Measurements from ENCODE around the gene FXYD1. TPM values are rescaled to one million over a fixed set of nuclear protein-coding genes. Genes with fewer than 3 reads are reported as not detected.

Gene FXYD1
- total RNA-seq, 1 experiment from 2014 or later: not detected

GRCh38 chr19:35105411-35106290, 33.0 kb upstream of the FXYD1 start:
- no peak for DNase-seq (ENCODE audit: low read depth)
- in situ Hi-C loops (cut with HindIII; ENCODE audit: low pct_unique_long_range_greater_than_20kb, low sequenced_read_pairs): no loop called here

- no peak for DNase-seq (ENCODE audit: low read depth)
- in situ Hi-C loops (cut with HindIII; ENCODE audit: low pct_unique_long_range_greater_than_20kb, low sequenced_read_pairs): no loop called here
These were observed 32.4 kb upstream of the FXYD1 start for GRCh38 chr19:35106291-35106583.

GRCh38 chr19:35106898-35107541, 31.6 kb upstream of the FXYD1 start:
- in situ Hi-C loops (cut with HindIII; ENCODE audit: low pct_unique_long_range_greater_than_20kb, low sequenced_read_pairs): no loop called here
- DNase-seq (ENCODE audit: low read depth): no peak

- in situ Hi-C loops (cut with HindIII; ENCODE audit: low pct_unique_long_range_greater_than_20kb, low sequenced_read_pairs): no loop called here
- no peak for DNase-seq (ENCODE audit: low read depth)
These were observed 31.1 kb upstream of the FXYD1 start for GRCh38 chr19:35107545-35107944.

GRCh38 chr19:35108730-35109129, 29.9 kb upstream of the FXYD1 start:
- in situ Hi-C loops (cut with HindIII; ENCODE audit: low pct_unique_long_range_greater_than_20kb, low sequenced_read_pairs): no loop called here
- no peak for DNase-seq (ENCODE audit: low read depth)

- peak; percentile 50 for DNase-seq (ENCODE audit: low read depth)
- in situ Hi-C loops (cut with HindIII; ENCODE audit: low pct_unique_long_range_greater_than_20kb, low sequenced_read_pairs): no loop called here
These were observed 29.1 kb upstream of the FXYD1 start for GRCh38 chr19:35109395-35110112.

- in situ Hi-C loops (cut with HindIII; ENCODE audit: low pct_unique_long_range_greater_than_20kb, low sequenced_read_pairs): no loop called here
These were observed 27.6 kb upstream of the FXYD1 start for GRCh38 chr19:35110974-35111373.

GRCh38 chr19:35112995-35113688, 25.5 kb upstream of the FXYD1 start:
- DNase-seq (ENCODE audit: low read depth): no peak
- in situ Hi-C loops (cut with HindIII; ENCODE audit: low pct_unique_long_range_greater_than_20kb, low sequenced_read_pairs): no loop called here

More at GRCh38 chr19:35110974-35111373, 27.6 kb upstream of the FXYD1 start:
- no peak for DNase-seq (ENCODE audit: low read depth)

- in situ Hi-C loops (cut with HindIII; ENCODE audit: low pct_unique_long_range_greater_than_20kb, low sequenced_read_pairs): no loop called here
- DNase-seq (ENCODE audit: low read depth): peak; percentile 37
These were observed 24.1 kb upstream of the FXYD1 start for GRCh38 chr19:35114353-35115176.

GRCh38 chr19:35115177-35115951, 23.3 kb upstream of the FXYD1 start, which contains the start of gene FXYD3:
TSS of gene FXYD3 (plus strand) at chr19:35115823. CDS start at chr19:35119377, 3,554 bp downstream.
- in situ Hi-C loops (cut with HindIII; ENCODE audit: low pct_unique_long_range_greater_than_20kb, low sequenced_read_pairs): no loop called here
- DNase-seq (ENCODE audit: low read depth): no peak

- in situ Hi-C loops (cut with HindIII; ENCODE audit: low pct_unique_long_range_greater_than_20kb, low sequenced_read_pairs): no loop called here
- DNase-seq (ENCODE audit: low read depth): no peak
These were observed 22.4 kb upstream of the FXYD1 start for GRCh38 chr19:35116072-35116801.

GRCh38 chr19:35117116-35117515, 21.5 kb upstream of the FXYD1 start:
- in situ Hi-C loops (cut with HindIII; ENCODE audit: low pct_unique_long_range_greater_than_20kb, low sequenced_read_pairs): no loop called here
- DNase-seq (ENCODE audit: low read depth): no peak

GRCh38 chr19:35117799-35118198, 20.8 kb upstream of the FXYD1 start:
- in situ Hi-C loops (cut with HindIII; ENCODE audit: low pct_unique_long_range_greater_than_20kb, low sequenced_read_pairs): no loop called here
- DNase-seq (ENCODE audit: low read depth): no peak

- in situ Hi-C loops (cut with HindIII; ENCODE audit: low pct_unique_long_range_greater_than_20kb, low sequenced_read_pairs): no loop called here
These were observed 20.2 kb upstream of the FXYD1 start for GRCh38 chr19:35118268-35119020.

GRCh38 chr19:35119091-35119490, 19.5 kb upstream of the FXYD1 start:
- no peak for DNase-seq (ENCODE audit: low read depth)
- in situ Hi-C loops (cut with HindIII; ENCODE audit: low pct_unique_long_range_greater_than_20kb, low sequenced_read_pairs): no loop called here

More at GRCh38 chr19:35118268-35119020, 20.2 kb upstream of the FXYD1 start:
- DNase-seq (ENCODE audit: low read depth): no peak
